Measurements from ENCODE around the gene RASAL1.

GRCh38 chr12:113109360-113109759, 26.2 kb downstream of the RASAL1 start:
- TF ChIP-seq MAX (IDR thresholded peaks at IDR 0.05) (no peak), CTCF (IDR thresholded peaks at IDR 0.05 in 2 of 3, conservative IDR thresholded peaks at IDR 0.05 in 1 of 3; ENCODE audit: borderline replicate concordance in 1 of 3, insufficient read depth in 1 of 3, low read depth in 2 of 3, low read length in 2 of 3) (no peak), ZBTB33 (IDR thresholded peaks at IDR 0.05; ENCODE audit: extremely low read depth, insufficient replicate concordance, low read length) (no peak), EZH2phosphoT487 (IDR thresholded peaks at IDR 0.05; ENCODE audit: borderline replicate concordance) (no peak), REST (IDR thresholded peaks at IDR 0.05; ENCODE audit: low read depth) (no peak), POLR2A (IDR thresholded peaks at IDR 0.05; ENCODE audit: borderline replicate concordance, extremely low read depth, insufficient read depth, insufficient read length) (no peak), ZNF274 (IDR thresholded peaks at IDR 0.05; ENCODE audit: low read depth, low read length) (no peak), POLR2AphosphoS5 (IDR thresholded peaks at IDR 0.05; ENCODE audit: low read depth, low read length) (no peak)
- TF ChIP-seq, protein P1, sequence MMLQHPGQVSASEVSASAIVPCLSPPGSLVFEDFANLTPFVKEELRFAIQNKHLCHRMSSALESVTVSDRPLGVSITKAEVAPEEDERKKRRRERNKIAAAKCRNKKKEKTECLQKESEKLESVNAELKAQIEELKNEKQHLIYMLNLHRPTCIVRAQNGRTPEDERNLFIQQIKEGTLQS (IDR thresholded peaks at IDR 0.05): no peak
